HEK293T (cell line): Measurements from ENCODE around the gene GPATCH8.
"Not testable (repeated sequence)": the region's sequence is repeated elsewhere in the genome, so short reads cannot be mapped to it uniquely, and the experiment has no call there.

Experiments
- CTCF ChIA-PET: fragments of 350-600 bp; formaldehyde crosslinking; extraction: SDS; loops from one replicate; lab custom pipeline; 2021; ENCODE audit warnings: antibody characterized with exemption, inconsistent platforms; lab: Yijun Ruan, JAX
- POLR2A ChIA-PET: fragments of 350-600 bp; formaldehyde crosslinking; extraction: SDS; loops from one replicate; lab custom pipeline; 2020; ENCODE audit warnings: antibody characterized with exemption, inconsistent platforms; lab: Yijun Ruan, JAX
- DNase-seq: peaks from one replicate; pipeline ENCODE4 v3.0.0; 2012; ENCODE audit warnings: mixed read lengths; ENCODE audit errors: extremely low spot score
- ARNT ChIP-seq: fragments of 450-650 bp; IDR thresholded peaks from 2 replicates; pipeline ENCODE4 v1.6.1; 2017; ENCODE audit warnings: mild to moderate bottlenecking
- BHLHE40 ChIP-seq: fragments of 450-650 bp; IDR thresholded peaks from 2 replicates; pipeline ENCODE4 v1.6.1; 2016; ENCODE audit warnings: mild to moderate bottlenecking, moderate library complexity, borderline replicate concordance
- CTBP1 ChIP-seq: fragments of 450-650 bp; IDR thresholded peaks from 2 replicates; pipeline ENCODE4 v1.6.1; 2016; ENCODE audit warnings: borderline replicate concordance
- ELF4 ChIP-seq: fragments of 450-650 bp; IDR thresholded peaks from 2 replicates; pipeline ENCODE4 v1.6.1; 2017; ENCODE audit warnings: antibody characterized with exemption
- FOXA1 ChIP-seq: fragments of 450-650 bp; IDR thresholded peaks from 2 replicates; pipeline ENCODE4 v1.6.1; 2016; ENCODE audit warnings: mild to moderate bottlenecking
- FOXK2 ChIP-seq: fragments of 450-650 bp; IDR thresholded peaks from 2 replicates; pipeline ENCODE4 v1.6.1; 2016; ENCODE audit warnings: mild to moderate bottlenecking
- FOXM1 ChIP-seq: fragments of 450-650 bp; IDR thresholded peaks from 2 replicates; pipeline ENCODE4 v1.6.1; 2017; ENCODE audit warnings: mild to moderate bottlenecking, borderline replicate concordance
- HDGF ChIP-seq: fragments of 450-650 bp; IDR thresholded peaks from 2 replicates; pipeline ENCODE4 v1.6.1; 2017; ENCODE audit warnings: antibody characterized with exemption, borderline replicate concordance
- L3MBTL2 ChIP-seq: fragments of 450-650 bp; conservative IDR thresholded peaks from 2 replicates; pipeline ENCODE4 v1.6.1; 2016; ENCODE audit warnings: mild to moderate bottlenecking
- LEF1 ChIP-seq: fragments of 450-650 bp; IDR thresholded peaks from 2 replicates; pipeline ENCODE4 v1.6.1; 2017; ENCODE audit warnings: mild to moderate bottlenecking, borderline replicate concordance
- NFRKB ChIP-seq: fragments of 450-650 bp; IDR thresholded peaks from 2 replicates; pipeline ENCODE4 v1.6.1; 2016; ENCODE audit warnings: mild to moderate bottlenecking, moderate library complexity
- SP1 ChIP-seq: fragments of 450-650 bp; IDR thresholded peaks from 2 replicates; pipeline ENCODE4 v1.6.1; 2017
- SUZ12 ChIP-seq: fragments of 450-650 bp; IDR thresholded peaks from 2 replicates; pipeline ENCODE4 v1.6.1; 2016; ENCODE audit warnings: mild to moderate bottlenecking
- TARDBP ChIP-seq: fragments of 450-650 bp; IDR thresholded peaks from 2 replicates; pipeline ENCODE4 v1.6.1; 2016
- ZNF384 ChIP-seq: fragments of 450-650 bp; IDR thresholded peaks from 2 replicates; pipeline ENCODE4 v1.6.1; 2016
- TF ChIP-seq, protein P1 (sequence below): fragments of 450-650 bp; IDR thresholded peaks from 2 replicates; pipeline ENCODE4 v1.6.1; 2016

GPATCH8 gene

DNA sequence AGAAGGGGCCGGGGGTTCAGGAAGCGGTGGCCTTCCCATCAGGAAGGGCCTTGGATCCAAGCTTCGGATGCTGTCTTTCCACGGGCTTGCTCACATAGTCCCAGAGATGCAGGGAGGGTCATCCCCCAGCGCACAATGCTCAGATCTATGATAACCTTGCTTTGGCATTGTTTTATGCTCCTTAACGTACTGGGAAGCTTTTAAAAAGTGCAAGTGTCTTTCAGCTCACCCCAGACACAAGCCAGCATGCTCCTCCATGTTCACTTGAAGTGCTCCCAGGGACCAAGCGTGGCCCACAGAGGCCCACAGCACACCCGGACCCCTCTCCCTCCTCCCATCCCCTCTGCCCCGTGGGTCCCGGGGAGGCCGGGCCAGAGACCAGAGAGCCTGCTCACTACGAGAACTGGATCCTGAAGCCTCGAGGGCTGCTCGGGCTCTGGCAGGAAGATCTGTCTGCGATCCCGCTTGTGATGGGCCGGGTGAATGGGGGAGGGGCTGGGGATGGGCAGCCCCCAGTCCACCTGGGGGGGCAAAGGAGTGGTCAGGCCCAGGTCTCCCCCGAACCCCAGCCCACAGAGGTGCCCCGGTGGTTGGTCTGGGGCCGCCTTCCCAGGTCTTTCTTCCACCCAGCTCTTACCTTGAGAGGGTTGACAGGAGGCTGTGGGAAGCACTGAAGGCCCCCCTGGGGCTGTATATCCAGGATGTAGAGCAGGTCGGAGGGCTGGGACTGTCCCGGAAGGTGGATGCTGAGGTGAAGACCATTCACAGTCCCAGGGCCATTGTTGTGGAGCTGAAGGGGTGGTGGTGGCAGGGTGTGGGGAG, 127.8 kb downstream of the GPATCH8 start:
- no peak for DNase-seq
- ChIA-PET CTCF (interaction anchor here (0.5 to 1.5 kb wide), 7 partner anchors 8 to 157 kb away, joined by 3 to 7 read pairs (median 4); partner anchors contain the start of gene FAM171A2), POLR2A (interaction anchor here (0.8 to 1.5 kb wide), 3 partner anchors 8 to 10 kb away, joined by 3 to 8 read pairs (median 6); no protein-coding TSS in a partner anchor)
- TF ChIP-seq CTBP1 (no peak), SP1 (no peak), L3MBTL2 (no peak), ARNT (no peak), ZNF384 (no peak), FOXK2 (no peak), ELF4 (no peak), HDGF (no peak), SUZ12 (no peak), NFRKB (no peak), BHLHE40 (no peak), FOXA1 (no peak), FOXM1 (no peak), TARDBP (no peak)
- TF ChIP-seq, protein P1, sequence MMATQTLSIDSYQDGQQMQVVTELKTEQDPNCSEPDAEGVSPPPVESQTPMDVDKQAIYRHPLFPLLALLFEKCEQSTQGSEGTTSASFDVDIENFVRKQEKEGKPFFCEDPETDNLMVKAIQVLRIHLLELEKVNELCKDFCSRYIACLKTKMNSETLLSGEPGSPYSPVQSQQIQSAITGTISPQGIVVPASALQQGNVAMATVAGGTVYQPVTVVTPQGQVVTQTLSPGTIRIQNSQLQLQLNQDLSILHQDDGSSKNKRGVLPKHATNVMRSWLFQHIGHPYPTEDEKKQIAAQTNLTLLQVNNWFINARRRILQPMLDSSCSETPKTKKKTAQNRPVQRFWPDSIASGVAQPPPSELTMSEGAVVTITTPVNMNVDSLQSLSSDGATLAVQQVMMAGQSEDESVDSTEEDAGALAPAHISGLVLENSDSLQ: no peak

GRCh38 chr17:44374306-44375195, 128.7 kb downstream of the GPATCH8 start:
- DNase-seq: no peak
- CTCF ChIA-PET: interaction anchor here (1.5 kb wide), 1 partner anchor 16 kb away, joined by 4 read pairs; no protein-coding TSS in a partner anchor
- TF ChIP-seq CTBP1 (no peak), L3MBTL2 (no peak), HDGF (no peak), NFRKB (no peak), FOXM1 (no peak), FOXK2 (no peak), FOXA1 (no peak)
- POLR2A ChIA-PET: no interaction called here

DNA sequence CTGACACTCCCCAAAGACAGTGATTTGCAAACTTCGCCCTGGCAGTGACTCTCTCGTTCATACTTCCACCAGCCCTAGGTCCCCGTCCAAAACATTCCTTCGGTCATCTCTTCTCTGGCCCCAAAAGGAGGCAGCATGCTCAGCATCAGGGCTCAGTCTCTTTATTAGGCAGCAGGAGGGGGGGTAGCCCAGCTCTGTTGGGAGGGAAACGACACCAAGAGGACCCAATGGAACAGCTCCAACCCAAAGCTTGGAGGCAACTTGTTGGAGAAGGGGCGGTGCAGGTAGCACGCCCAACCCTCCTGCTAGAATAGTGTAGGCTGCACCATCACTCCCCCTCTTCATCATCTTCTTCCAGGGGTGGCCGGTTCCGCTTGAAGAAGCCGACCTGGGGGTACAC, 131.2 kb downstream of the GPATCH8 start:
- no peak for DNase-seq
- ChIA-PET CTCF (interaction anchor here (0.6 kb wide), 1 partner anchor 434 kb away, joined by 5 read pairs; no protein-coding TSS in a partner anchor), POLR2A (interaction anchor here (0.7 to 0.8 kb wide), 2 partner anchors 9 to 13 kb away, joined by 3 read pairs; no protein-coding TSS in a partner anchor)
- TF ChIP-seq L3MBTL2 (no peak), NFRKB (no peak), ZNF384 (no peak), FOXA1 (no peak), BHLHE40 (no peak), SP1 (no peak), ARNT (no peak), LEF1 (no peak), FOXK2 (no peak), ELF4 (no peak), CTBP1 (no peak), SUZ12 (no peak), HDGF (no peak), FOXM1 (no peak), TARDBP (no peak)
- TF ChIP-seq, protein P1: no peak

- TF ChIP-seq, protein P1: peak; percentile 64
- not testable (repeated sequence) for DNase-seq
- POLR2A ChIA-PET: interaction anchor here (1.0 to 2.0 kb wide), 5 partner anchors 13 to 142 kb away, joined by 3 to 5 read pairs (median 3); partner anchors contain the start of gene GPATCH8
- CTCF ChIA-PET: interaction anchor here (0.7 to 1.4 kb wide), 3 partner anchors 7 to 30 kb away, joined by 3 to 4 read pairs (median 4); no protein-coding TSS in a partner anchor
Observed at GRCh38 chr17:44369414-44370023, 133.7 kb downstream of the GPATCH8 start.

DNA sequence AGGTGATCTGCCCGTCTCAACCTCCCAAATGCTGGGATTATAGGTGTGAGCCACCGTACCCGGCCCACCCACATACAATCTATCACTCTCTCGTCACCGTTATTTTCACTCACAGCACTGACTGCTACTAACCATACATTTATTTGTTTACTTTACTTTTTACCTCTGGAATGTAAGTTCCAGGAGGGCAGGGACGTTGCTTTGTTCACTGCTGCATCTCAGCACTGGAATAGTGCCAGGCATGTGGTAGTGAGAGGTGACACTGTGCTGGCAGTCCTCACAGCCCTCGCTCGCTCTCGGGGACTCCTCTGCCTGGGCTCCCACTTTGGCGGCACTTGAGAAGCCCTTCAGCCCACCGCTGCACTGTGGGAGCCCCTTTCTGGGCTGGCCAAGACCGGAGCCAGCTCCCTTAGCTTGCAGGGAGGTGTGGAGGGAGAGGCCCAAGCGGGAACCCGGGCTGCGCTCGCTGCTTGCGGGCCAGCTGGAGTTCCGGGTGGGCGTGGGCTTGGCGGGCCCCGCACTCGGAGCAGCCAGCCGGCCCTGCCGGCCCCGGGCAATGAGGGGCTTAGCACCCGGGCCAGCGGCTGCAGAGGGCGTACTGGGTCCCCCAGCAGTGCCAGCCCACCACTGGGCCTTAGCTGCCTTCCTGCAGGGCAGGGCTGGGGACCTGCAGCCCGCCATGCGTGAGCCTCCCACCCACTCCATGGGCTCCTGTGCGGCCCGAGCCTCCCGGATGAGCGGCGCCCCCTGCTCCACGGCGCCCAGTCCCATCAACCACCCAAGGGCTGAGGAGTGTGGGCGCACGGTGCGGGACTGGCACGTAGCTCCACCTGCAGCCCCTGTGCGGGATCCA, 134.6 kb downstream of the GPATCH8 start:
- not testable (repeated sequence) for DNase-seq
- CTCF ChIA-PET: interaction anchor here (0.7 kb wide), 1 partner anchor 30 kb away, joined by 3 read pairs; no protein-coding TSS in a partner anchor
- POLR2A ChIA-PET: interaction anchor here (1.0 to 2.0 kb wide), 4 partner anchors 16 to 143 kb away, joined by 3 to 5 read pairs (median 3); partner anchors contain the start of gene GPATCH8
